Chondrocyte (in vitro differentiated cells): ENCODE data around the gene TPTE2. TPM values are rescaled to one million over a fixed set of nuclear protein-coding genes. Genes with fewer than 3 reads are reported as not detected.

Experiments
- DNase-seq: peaks from one replicate; pipeline ENCODE4 v3.0.0; 2021; ENCODE audit warnings: mixed read lengths, low spot score
- H3K27ac Mint-ChIP-seq: one replicate; pipeline ENCODE4 v1.8.0; 2021; ENCODE audit warnings: mild to moderate bottlenecking, moderate library complexity, mixed read lengths; ENCODE audit not compliant: unreplicated experiment
- H3K27me3 Mint-ChIP-seq: 2 replicates; pipeline ENCODE4 v1.8.0; 2021; ENCODE audit warnings: low read depth, mixed read lengths
- H3K36me3 Mint-ChIP-seq: 2 replicates; pipeline ENCODE4 v1.8.0; 2021; ENCODE audit warnings: low read depth, mixed read lengths
- H3K4me1 Mint-ChIP-seq: 2 replicates; pipeline ENCODE4 v1.8.0; 2021; ENCODE audit warnings: low read depth, mild to moderate bottlenecking, mixed read lengths
- H3K4me3 Mint-ChIP-seq: one replicate; pipeline ENCODE4 v1.8.0; 2021; ENCODE audit warnings: mild to moderate bottlenecking, moderate library complexity, mixed read lengths; ENCODE audit not compliant: unreplicated experiment
- H3K9me3 Mint-ChIP-seq: 2 replicates; pipeline ENCODE4 v1.8.0; 2021; ENCODE audit warnings: low read depth, mixed read lengths
- CTCF ChIP-seq: fragments of 200-600 bp; sonication (generic); IDR thresholded peaks from 2 replicates; pipeline ENCODE4 v1.5.0; 2021; ENCODE audit warnings: antibody characterized with exemption, mild to moderate bottlenecking, moderate library complexity
- total RNA-seq: library from RNA; stranded (reverse); gene quantifications from 3 replicates; pipeline ENCODE4 v1.2.1, GENCODE V29; 2021

Gene TPTE2
- total RNA-seq, 1 donor from 2014 or later, result not detected

GRCh38 chr13:19586904-19587634, 25.7 kb upstream of the TPTE2 start:
- H3K9me3 Mint-ChIP-seq, result peaks cover 7% of the 10 kb centered on the region
- no peak for DNase-seq
- no peaks in the 10 kb centered on the region for H3K36me3 Mint-ChIP-seq
- H3K4me3 Mint-ChIP-seq, result no peak overlapping the region
- peaks cover 4% of the 10 kb centered on the region for H3K4me1 Mint-ChIP-seq
- H3K27ac Mint-ChIP-seq, result no peak overlapping the region
- H3K27me3 Mint-ChIP-seq, result peaks cover 14% of the 10 kb centered on the region
- TF ChIP-seq CTCF, result no peak

- DNase-seq, result no peak
- no peaks in the 10 kb centered on the region for H3K36me3 Mint-ChIP-seq
- H3K4me1 Mint-ChIP-seq, result no peaks in the 10 kb centered on the region
- no peak for TF ChIP-seq CTCF
- no peak overlapping the region for H3K27ac Mint-ChIP-seq
- peaks cover 10% of the 10 kb centered on the region for H3K27me3 Mint-ChIP-seq
- H3K9me3 Mint-ChIP-seq, result peaks cover 12% of the 10 kb centered on the region
- H3K4me3 Mint-ChIP-seq, result no peak overlapping the region
Measured at GRCh38 chr13:19581675-19582074, 20.3 kb upstream of the TPTE2 start.

GRCh38 chr13:19575230-19575629, 13.9 kb upstream of the TPTE2 start:
- Mint-ChIP-seq H3K4me3 (no peak overlapping the region), H3K36me3 (no peaks in the 10 kb centered on the region), H3K27me3 (peaks cover 6% of the 10 kb centered on the region), H3K27ac (no peak overlapping the region), H3K4me1 (no peaks in the 10 kb centered on the region), H3K9me3 (peaks cover 9% of the 10 kb centered on the region)
- TF ChIP-seq CTCF, result no peak
- DNase-seq, result no peak

GRCh38 chr13:19573120-19573716, 11.9 kb upstream of the TPTE2 start:
- Mint-ChIP-seq H3K27me3 (peaks cover 12% of the 10 kb centered on the region), H3K4me1 (no peaks in the 10 kb centered on the region), H3K4me3 (no peak overlapping the region), H3K27ac (no peak overlapping the region), H3K36me3 (no peaks in the 10 kb centered on the region), H3K9me3 (peaks cover 6% of the 10 kb centered on the region)
- TF ChIP-seq CTCF, result no peak
- DNase-seq, result no peak

- TF ChIP-seq CTCF, result no peak
- H3K4me3 Mint-ChIP-seq, result no peak overlapping the region
- H3K27ac Mint-ChIP-seq, result no peak overlapping the region
- no peaks in the 10 kb centered on the region for H3K4me1 Mint-ChIP-seq
- no peaks in the 10 kb centered on the region for H3K36me3 Mint-ChIP-seq
- no peak for DNase-seq
- H3K9me3 Mint-ChIP-seq, result peaks cover 4% of the 10 kb centered on the region
- peaks cover 14% of the 10 kb centered on the region for H3K27me3 Mint-ChIP-seq
Measured at GRCh38 chr13:19572280-19572679, 10.9 kb upstream of the TPTE2 start.
